Measurements from ENCODE around the gene PLEKHB2. TPM values are rescaled to one million over a fixed set of nuclear protein-coding genes. Genes with fewer than 3 reads are reported as not detected.
"Not testable (repeated sequence)": the region's sequence is repeated elsewhere in the genome, so short reads cannot be mapped to it uniquely, and the experiment has no call there.

PLEKHB2 gene
- total and polyA plus RNA-seq, 2 experiments from 2014 or later = 36.6 to 61.0 TPM

GRCh38 chr2:131105950-131106801, 1.0 kb downstream of the PLEKHB2 start:
- DNase-seq (ENCODE audit: low read depth in 1 of 2, low spot score in 1 of 2) = peak in 1 of 2 donors; percentile 38
- H3K4me1 ChIP-seq (ENCODE audit: low read depth) = peaks cover 9% of the 10 kb centered on the region
- no peaks in the 10 kb centered on the region for H3K27me3 ChIP-seq
- TF ChIP-seq, protein P1, sequence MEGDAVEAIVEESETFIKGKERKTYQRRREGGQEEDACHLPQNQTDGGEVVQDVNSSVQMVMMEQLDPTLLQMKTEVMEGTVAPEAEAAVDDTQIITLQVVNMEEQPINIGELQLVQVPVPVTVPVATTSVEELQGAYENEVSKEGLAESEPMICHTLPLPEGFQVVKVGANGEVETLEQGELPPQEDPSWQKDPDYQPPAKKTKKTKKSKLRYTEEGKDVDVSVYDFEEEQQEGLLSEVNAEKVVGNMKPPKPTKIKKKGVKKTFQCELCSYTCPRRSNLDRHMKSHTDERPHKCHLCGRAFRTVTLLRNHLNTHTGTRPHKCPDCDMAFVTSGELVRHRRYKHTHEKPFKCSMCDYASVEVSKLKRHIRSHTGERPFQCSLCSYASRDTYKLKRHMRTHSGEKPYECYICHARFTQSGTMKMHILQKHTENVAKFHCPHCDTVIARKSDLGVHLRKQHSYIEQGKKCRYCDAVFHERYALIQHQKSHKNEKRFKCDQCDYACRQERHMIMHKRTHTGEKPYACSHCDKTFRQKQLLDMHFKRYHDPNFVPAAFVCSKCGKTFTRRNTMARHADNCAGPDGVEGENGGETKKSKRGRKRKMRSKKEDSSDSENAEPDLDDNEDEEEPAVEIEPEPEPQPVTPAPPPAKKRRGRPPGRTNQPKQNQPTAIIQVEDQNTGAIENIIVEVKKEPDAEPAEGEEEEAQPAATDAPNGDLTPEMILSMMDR (IDR thresholded peaks at IDR 0.05; ENCODE audit: low read depth, low read length) = no peak
- no peak overlapping the region for H3K27ac ChIP-seq
- no peaks in the 10 kb centered on the region for H3K9me3 ChIP-seq (ENCODE audit: low read depth)
- H3K36me3 ChIP-seq = no peaks in the 10 kb centered on the region
- H3K4me3 ChIP-seq = peak overlapping the region; percentile 75

DNA sequence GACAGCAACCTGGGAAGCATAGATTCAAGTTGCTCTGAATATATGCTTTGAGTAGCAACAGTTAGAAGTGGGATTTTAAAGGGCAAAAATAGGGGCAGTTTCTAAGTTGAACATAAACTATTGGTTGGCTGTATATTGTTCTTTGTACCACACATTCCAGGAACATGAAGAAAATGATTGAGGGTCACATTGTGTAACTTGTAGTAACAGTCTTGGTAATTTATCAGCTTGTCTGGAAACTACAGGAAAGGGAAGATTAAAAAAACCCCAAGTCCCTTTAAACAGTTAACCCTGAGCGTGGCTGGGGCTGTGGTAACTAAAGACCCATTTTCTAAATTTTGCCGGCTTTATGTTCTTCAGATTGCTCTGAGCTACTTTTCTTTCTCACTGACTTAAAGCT, 7.4 kb downstream of the PLEKHB2 start:
- Histone ChIP-seq H3K9me3 (ENCODE audit: low read depth) (no peaks in the 10 kb centered on the region), H3K4me3 (no peak overlapping the region), H3K36me3 (no peaks in the 10 kb centered on the region), H3K4me1 (ENCODE audit: low read depth) (peaks cover 4% of the 10 kb centered on the region), H3K27ac (no peak overlapping the region), H3K27me3 (no peaks in the 10 kb centered on the region)
- DNase-seq (ENCODE audit: low read depth in 1 of 2, low spot score in 1 of 2) = peak in 1 of 2 donors; percentile 45
- TF ChIP-seq, protein P1 (IDR thresholded peaks at IDR 0.05; ENCODE audit: low read depth, low read length) = no peak

DNA sequence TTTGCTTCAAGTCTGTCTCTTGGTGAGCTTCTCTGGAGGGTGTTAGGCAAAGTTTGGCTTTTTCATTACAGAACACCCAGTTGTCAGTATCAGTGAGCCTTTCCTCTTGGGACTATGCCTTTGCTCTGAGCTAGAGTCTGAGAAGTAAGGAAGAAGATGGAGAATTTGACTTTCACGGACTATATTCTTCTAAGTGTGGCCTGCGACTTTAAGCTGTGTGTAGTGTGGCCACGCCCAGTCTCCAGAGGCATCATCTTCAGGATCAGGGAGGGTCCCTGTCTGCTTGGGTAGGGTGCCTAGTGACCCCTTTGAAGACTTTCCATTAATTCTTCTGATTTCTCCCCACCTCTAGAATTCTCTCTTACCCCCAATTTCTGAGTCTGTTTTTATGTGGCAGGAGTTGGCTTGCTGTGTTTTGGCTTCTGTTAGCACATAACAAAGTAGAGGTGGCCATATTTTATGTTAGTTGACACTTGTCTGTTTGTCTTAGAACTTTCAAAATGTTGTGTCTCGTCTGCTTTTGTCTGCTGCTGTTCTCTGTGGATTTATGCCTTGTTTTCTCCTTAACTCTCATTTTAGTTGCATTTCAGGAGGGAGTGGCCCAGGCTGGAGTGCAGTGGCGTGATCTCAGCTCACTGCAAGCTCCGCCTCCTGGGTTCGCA, 8.6 kb downstream of the PLEKHB2 start:
- TF ChIP-seq, protein P1 (IDR thresholded peaks at IDR 0.05; ENCODE audit: low read depth, low read length) = no peak
- H3K27ac ChIP-seq = no peak overlapping the region
- peaks cover 4% of the 10 kb centered on the region for H3K4me1 ChIP-seq (ENCODE audit: low read depth)

DNA sequence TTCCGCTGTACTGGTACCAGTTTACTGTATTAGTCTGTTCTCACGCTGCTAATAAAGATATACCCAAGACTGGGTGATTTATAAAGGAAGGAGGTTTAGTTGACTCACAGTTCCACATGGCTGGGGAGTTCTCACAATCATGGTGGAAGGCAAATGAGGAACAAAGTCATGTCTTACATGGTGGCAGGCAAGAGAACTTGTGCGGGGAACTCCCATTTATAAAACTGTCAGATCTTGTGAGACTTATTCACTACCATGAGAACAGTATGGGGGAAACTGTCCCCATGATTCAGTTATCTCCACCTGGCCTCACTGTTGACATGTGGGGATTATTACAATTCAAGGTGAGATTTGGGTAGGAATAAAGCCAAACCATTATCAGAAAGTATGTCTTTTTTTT, 9.8 kb downstream of the PLEKHB2 start:
- not testable (repeated sequence) for H3K27ac ChIP-seq; H3K9me3 ChIP-seq (ENCODE audit: low read depth); H3K36me3 ChIP-seq; H3K4me1 ChIP-seq (ENCODE audit: low read depth); DNase-seq (ENCODE audit: low read depth in 1 of 2, low spot score in 1 of 2); H3K4me3 ChIP-seq; H3K27me3 ChIP-seq

More for the DNA sequence above, 8.6 kb downstream of the PLEKHB2 start:
- Histone ChIP-seq H3K4me3 (no peak overlapping the region), H3K36me3 (no peaks in the 10 kb centered on the region), H3K9me3 (ENCODE audit: low read depth) (no peaks in the 10 kb centered on the region), H3K27me3 (no peaks in the 10 kb centered on the region)
- DNase-seq (ENCODE audit: low read depth in 1 of 2, low spot score in 1 of 2) = no peak

DNA sequence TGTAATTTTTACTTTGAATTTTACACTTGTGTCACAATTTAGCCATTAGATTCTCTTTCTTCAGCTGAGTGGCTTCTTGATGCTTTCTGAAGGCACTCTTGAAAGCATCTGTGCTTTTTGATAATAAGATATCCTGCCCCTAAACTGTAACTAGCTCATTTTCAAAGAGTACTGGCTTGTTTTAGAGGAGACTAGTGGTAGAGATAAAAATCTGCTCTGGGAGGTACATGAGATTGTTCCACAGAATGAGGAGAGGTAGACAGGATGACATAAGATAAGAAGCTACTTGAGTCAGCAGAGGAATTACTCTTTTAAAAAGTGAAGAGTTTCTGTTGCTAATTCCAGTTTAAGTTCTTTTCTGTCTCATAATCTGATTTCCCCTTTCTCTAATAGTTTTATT, 10.6 kb downstream of the PLEKHB2 start:
- Histone ChIP-seq H3K27me3 (no peaks in the 10 kb centered on the region), H3K9me3 (ENCODE audit: low read depth) (no peaks in the 10 kb centered on the region), H3K27ac (no peak overlapping the region), H3K4me1 (ENCODE audit: low read depth) (peaks cover 4% of the 10 kb centered on the region), H3K36me3 (no peaks in the 10 kb centered on the region), H3K4me3 (no peak overlapping the region)
- no peak for DNase-seq (ENCODE audit: low read depth in 1 of 2, low spot score in 1 of 2)
- TF ChIP-seq, protein P1 (IDR thresholded peaks at IDR 0.05; ENCODE audit: low read depth, low read length) = no peak

DNA sequence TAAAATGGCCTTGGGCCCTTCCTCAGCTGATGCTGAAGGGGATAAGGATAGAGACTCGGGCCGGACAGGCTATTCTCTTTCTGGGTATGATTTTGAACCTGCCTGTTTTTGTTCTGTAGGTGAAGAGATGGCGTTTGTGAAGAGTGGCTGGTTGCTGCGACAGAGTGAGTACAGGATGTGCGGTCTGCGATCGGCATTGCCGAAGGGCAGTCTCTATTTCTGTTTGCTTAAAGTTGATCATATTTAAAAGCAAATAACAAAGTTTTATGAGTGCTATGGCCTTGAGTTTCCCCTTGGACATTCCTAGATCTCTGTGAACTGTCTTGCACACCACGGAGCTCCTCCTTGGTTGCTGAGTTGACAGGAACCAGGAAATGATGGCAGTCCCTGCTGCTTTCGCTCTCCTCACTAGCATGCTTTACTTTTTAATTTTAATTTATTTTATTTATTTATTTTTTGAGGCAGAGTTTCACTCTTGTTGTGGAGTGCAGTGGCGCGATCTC, 15.7 kb downstream of the PLEKHB2 start:
- H3K4me1 ChIP-seq (ENCODE audit: low read depth) = peaks cover 1% of the 10 kb centered on the region
- TF ChIP-seq, protein P1 (IDR thresholded peaks at IDR 0.05; ENCODE audit: low read depth, low read length) = no peak
- H3K9me3 ChIP-seq (ENCODE audit: low read depth) = no peaks in the 10 kb centered on the region
- DNase-seq (ENCODE audit: low read depth in 1 of 2, low spot score in 1 of 2) = no peak
- no peak overlapping the region for H3K4me3 ChIP-seq
- H3K27ac ChIP-seq = no peak overlapping the region
- H3K36me3 ChIP-seq = peaks cover 4% of the 10 kb centered on the region
- H3K27me3 ChIP-seq = no peaks in the 10 kb centered on the region

Data from cardiac muscle cell (in vitro differentiated cells and primary cell).